Subcutaneous adipose tissue (tissue), 4 donors: ENCODE results near the gene DAB2IP. TPM values are rescaled to one million over a fixed set of nuclear protein-coding genes. Genes with fewer than 3 reads are reported as not detected.

Experiments used
- total RNA-seq, 4 donors: library from RNA; depleted of rRNA; stranded (reverse); fragments of >200 nt; gene quantifications; one replicate each; pipeline ENCODE4 v1.1.0, GENCODE V29; 2016
- TF ChIP-seq, protein P1 (sequence below): fragments of 450-650 bp; IDR thresholded peaks from one replicate; pipeline ENCODE4 v1.5.1; 2016; ENCODE audit warnings: low read depth, mild to moderate bottlenecking, control low read depth, antibody characterized with exemption, moderate library complexity

DAB2IP gene
- total RNA-seq, 4 donors from 2014 or later = 6.3 to 57.5 (median 32.8) TPM

- TF ChIP-seq, protein P1, sequence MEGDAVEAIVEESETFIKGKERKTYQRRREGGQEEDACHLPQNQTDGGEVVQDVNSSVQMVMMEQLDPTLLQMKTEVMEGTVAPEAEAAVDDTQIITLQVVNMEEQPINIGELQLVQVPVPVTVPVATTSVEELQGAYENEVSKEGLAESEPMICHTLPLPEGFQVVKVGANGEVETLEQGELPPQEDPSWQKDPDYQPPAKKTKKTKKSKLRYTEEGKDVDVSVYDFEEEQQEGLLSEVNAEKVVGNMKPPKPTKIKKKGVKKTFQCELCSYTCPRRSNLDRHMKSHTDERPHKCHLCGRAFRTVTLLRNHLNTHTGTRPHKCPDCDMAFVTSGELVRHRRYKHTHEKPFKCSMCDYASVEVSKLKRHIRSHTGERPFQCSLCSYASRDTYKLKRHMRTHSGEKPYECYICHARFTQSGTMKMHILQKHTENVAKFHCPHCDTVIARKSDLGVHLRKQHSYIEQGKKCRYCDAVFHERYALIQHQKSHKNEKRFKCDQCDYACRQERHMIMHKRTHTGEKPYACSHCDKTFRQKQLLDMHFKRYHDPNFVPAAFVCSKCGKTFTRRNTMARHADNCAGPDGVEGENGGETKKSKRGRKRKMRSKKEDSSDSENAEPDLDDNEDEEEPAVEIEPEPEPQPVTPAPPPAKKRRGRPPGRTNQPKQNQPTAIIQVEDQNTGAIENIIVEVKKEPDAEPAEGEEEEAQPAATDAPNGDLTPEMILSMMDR = no peak
Observed at GRCh38 chr9:121682926-121683515, 31.6 kb downstream of the DAB2IP start.

DNA sequence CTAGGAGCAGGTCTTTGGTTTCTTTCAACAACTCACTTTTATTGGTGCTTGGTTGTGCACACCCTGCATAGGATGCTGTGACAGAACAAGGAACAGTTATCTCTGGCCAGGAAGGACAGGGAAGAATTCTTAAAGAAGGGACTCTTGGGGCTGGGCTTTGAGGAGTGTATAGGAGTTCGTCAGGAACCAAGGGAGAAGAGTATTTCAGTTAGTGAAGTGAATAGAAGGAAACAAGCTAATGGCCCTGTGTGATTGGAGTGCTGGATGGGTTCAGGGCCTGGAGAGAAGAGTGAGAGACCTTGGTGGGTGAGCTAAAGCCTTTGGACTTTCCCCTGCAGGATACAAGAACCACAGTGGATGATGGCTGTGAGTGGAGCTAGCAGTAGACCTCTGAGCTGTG is 32.2 kb downstream of the DAB2IP start:
- TF ChIP-seq, protein P1 = no peak

DNA sequence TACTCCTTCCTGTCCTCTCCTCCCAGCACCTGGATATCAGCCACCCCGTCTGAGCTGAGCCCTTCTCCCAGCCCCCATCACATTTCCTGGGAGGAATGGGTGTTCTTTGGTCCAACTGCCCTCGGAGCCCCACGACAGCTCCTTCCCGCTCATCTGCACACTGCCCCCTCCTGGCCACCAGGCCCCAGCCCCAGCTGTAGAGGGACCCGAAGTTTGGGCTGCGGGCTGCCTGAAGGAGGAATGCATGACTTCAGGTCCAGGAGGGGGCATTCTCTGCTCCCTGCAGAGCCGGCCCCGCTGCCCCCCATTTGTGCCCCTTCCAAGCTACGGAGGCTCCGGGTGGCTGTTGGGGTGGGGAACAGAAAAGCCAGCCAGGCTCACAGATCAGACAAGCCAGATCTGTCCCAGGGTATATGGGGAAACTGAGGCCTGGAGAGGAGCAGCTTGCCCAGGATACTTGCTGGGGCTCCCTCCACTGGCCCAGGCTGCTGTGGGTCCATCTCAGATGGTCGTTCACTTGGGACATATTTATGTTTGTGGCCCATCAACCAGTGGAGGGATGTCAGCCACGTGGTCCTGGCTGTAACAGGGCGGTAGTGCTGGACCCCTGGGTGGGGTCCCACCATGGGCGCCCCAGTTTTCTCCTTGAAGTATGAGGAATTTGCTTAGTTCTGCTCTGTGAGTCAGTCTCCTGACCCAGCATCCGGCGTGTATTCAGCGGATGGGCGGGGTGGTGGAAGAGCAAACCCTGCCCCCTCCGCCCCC is 33.1 kb downstream of the DAB2IP start:
- TF ChIP-seq, protein P1 = no peak

GRCh38 chr9:121685146-121685794 is 33.8 kb downstream of the DAB2IP start:
- TF ChIP-seq, protein P1 = no peak

GRCh38 chr9:121685795-121686377 is 34.5 kb downstream of the DAB2IP start:
- TF ChIP-seq, protein P1 = no peak

- TF ChIP-seq, protein P1 = no peak
Observed at GRCh38 chr9:121686930-121687541, 35.6 kb downstream of the DAB2IP start.
